CD1c-positive myeloid dendritic cell (primary cell): ENCODE measurements around the gene ZNF367.
"Not testable (repeated sequence)": the region's sequence is repeated elsewhere in the genome, so short reads cannot be mapped to it uniquely, and the experiment has no call there.

ENCODE experiments used
- DNase-seq: peaks from one replicate; pipeline ENCODE4 v3.0.0-alpha.2; 2016; ENCODE audit errors: extremely low spot score

ZNF367 gene

GRCh38 chr9:96361668-96362067 lies 56.5 kb downstream of the ZNF367 start:
- no peak for DNase-seq

GRCh38 chr9:96360976-96361375 lies 57.2 kb downstream of the ZNF367 start:
- DNase-seq: no peak

GRCh38 chr9:96360523-96360922 lies 57.6 kb downstream of the ZNF367 start:
- not testable (repeated sequence) for DNase-seq

- no peak for DNase-seq
These were observed 67.3 kb downstream of the ZNF367 start for GRCh38 chr9:96350866-96351265.

GRCh38 chr9:96348261-96348660 lies 69.9 kb downstream of the ZNF367 start:
- DNase-seq: no peak

GRCh38 chr9:96345551-96345950 lies 72.6 kb downstream of the ZNF367 start:
- DNase-seq: no peak

GRCh38 chr9:96344458-96345180 lies 73.6 kb downstream of the ZNF367 start:
- DNase-seq: peak; percentile 35

GRCh38 chr9:96343515-96344360 lies 74.4 kb downstream of the ZNF367 start:
- no peak for DNase-seq

- DNase-seq: no peak
These were observed 75.5 kb downstream of the ZNF367 start for GRCh38 chr9:96342571-96343245.

- no peak for DNase-seq
These were observed 77.5 kb downstream of the ZNF367 start for GRCh38 chr9:96340707-96341106.

GRCh38 chr9:96338299-96338698 lies 79.9 kb downstream of the ZNF367 start:
- no peak for DNase-seq
